Body of pancreas (tissue), 4 donors: ENCODE measurements around the gene NDUFA7.

Experiments
- CTCF ChIP-seq, 7 experiments: fragments of 450-650 bp in 4 of 7; fragments of 200-600 bp in 3 of 7; sonication (generic) in 3 of 7; IDR thresholded peaks; one replicate each; pipeline ENCODE4 v1.5.1; 2016 to 2019; ENCODE audit warnings: antibody characterized with exemption in 7 of 7
- POLR2A ChIP-seq, 3 donors: fragments of 450-650 bp; IDR thresholded peaks; one replicate each; pipeline ENCODE4 v1.6.1; 2016; ENCODE audit warnings: antibody characterized with exemption in 3 of 3, mild to moderate bottlenecking in 2 of 3

- TF ChIP-seq CTCF (IDR thresholded peaks at IDR 0.05) (no peak), POLR2A (IDR thresholded peaks at IDR 0.05) (no peak)
Observed at GRCh38 chr19:8302357-8302691, 18.9 kb downstream of the NDUFA7 start.
